ENCODE measurements around the gene ROBO1.
"Not testable (repeated sequence)": the region's sequence is repeated elsewhere in the genome, so short reads cannot be mapped to it uniquely, and the experiment has no call there.

ROBO1 gene

DNA sequence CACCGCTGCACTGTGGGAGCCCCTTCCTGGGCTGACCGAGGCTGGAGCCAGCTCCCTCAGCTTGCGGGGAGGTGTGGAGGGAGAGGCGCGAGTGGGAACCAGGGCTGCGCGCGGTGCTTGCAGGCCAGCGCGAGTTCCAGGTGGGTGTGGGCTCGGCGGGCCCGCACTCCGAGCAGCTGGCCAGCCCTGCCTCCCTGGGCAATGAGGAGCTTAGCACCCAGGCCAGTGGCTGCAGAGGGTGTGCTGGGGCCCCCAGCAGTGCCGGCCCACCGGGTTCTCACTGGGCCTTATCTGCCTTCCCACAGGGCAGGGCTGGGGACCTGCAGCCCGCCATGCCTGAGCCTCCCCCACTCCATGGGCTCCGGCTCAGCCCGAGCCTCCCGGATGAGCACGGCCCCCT is 594.5 kb downstream of the ROBO1 start:
- not testable (repeated sequence) for H3K4me3 Mint-ChIP-seq; H3K4me1 Mint-ChIP-seq (ENCODE audit: low read depth); H3K27me3 Mint-ChIP-seq; H3K36me3 Mint-ChIP-seq; H3K27ac Mint-ChIP-seq
- peaks cover 13% of the 10 kb centered on the region for H3K9me3 Mint-ChIP-seq (ENCODE audit: low read depth)

DNA sequence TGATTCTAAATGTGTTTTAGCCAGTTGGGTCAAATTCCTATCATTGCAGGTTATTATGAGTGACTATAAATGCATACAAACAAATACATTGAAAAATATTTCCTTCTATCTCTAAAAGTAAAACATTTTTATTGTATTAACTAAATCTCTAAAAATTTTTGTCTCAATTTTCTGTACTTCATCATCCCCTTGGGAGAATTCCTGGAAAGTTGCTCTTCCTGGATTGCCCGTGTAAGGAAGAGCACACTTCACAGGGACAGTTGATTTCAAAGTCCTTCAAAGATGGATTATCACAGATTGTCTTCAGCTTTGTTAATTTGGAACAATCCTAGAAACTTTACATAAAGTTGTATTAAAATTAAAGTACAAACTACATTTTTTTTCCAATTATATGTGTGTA is 595.6 kb downstream of the ROBO1 start:
- Mint-ChIP-seq H3K27ac (no peak overlapping the region), H3K9me3 (ENCODE audit: low read depth) (peaks cover 11% of the 10 kb centered on the region), H3K27me3 (no peaks in the 10 kb centered on the region), H3K4me3 (no peak overlapping the region), H3K4me1 (ENCODE audit: low read depth) (no peaks in the 10 kb centered on the region), H3K36me3 (no peaks in the 10 kb centered on the region)

- H3K4me1 Mint-ChIP-seq (ENCODE audit: low read depth): no peaks in the 10 kb centered on the region
- no peaks in the 10 kb centered on the region for H3K36me3 Mint-ChIP-seq
- H3K9me3 Mint-ChIP-seq (ENCODE audit: low read depth): peaks cover 6% of the 10 kb centered on the region
- H3K4me3 Mint-ChIP-seq: no peak overlapping the region
- no peaks in the 10 kb centered on the region for H3K27me3 Mint-ChIP-seq
- H3K27ac Mint-ChIP-seq: no peak overlapping the region
Measured at GRCh38 chr3:79170021-79170420, 597.8 kb downstream of the ROBO1 start.

DNA sequence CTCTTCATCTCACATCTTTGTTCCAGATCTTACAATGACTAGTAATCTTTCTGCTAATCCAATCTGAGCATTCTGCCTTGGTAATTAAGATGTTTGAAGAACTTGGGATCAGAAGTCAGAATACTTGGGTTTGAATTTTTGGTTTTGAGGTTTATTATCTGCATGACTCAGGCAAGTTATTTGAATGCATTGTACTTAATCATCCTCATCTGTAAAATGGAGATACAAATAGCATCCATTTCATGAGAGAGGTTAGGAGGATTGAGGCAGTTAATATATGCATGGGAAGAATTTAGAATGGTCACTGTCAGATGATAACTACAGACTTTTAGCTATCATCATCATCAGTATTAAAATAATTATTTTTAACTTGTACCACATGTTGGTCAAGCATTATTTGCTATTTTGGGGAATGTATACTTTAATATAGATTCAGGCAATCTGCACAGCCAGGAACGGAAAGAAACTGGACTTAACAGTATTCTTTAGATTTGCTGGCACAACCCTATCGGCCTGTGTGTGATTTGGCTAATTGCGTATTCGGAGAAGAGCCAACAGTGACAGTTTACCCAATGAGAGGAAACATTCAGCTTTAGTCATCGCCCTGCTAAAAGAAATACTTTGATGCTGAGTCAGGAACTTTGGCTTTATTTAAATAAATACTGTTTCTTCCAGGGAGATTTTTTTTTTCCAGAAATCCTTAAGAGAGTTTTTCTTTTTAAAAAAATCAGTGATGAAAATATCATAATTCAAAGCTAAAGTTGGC is 600.0 kb downstream of the ROBO1 start:
- H3K9me3 Mint-ChIP-seq (ENCODE audit: low read depth): peaks cover 10% of the 10 kb centered on the region
- H3K36me3 Mint-ChIP-seq: no peaks in the 10 kb centered on the region
- no peak overlapping the region for H3K27ac Mint-ChIP-seq
- no peaks in the 10 kb centered on the region for H3K27me3 Mint-ChIP-seq
- H3K4me1 Mint-ChIP-seq (ENCODE audit: low read depth): no peaks in the 10 kb centered on the region
- H3K4me3 Mint-ChIP-seq: no peak overlapping the region

DNA sequence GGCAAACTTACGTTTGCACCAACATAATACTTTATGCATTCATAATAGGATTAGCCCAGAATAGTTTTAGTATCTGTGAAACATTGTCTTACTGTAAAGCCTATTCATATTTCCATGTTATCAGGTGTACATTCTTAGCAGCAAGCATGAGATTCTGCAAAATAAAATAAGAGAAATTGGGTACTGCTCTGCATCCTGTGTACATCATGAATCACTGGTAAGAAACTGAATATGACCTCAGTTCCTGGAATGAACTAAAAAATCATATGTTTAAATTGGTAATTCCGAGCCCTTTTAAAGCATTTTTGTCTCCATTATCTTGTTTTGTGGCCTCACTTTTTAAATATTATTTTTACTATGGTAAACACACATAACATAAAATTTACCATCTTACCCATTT is 605.1 kb downstream of the ROBO1 start:
- H3K27ac Mint-ChIP-seq: no peak overlapping the region
- H3K4me3 Mint-ChIP-seq: no peak overlapping the region
- no peaks in the 10 kb centered on the region for H3K4me1 Mint-ChIP-seq (ENCODE audit: low read depth)
- peaks cover 4% of the 10 kb centered on the region for H3K9me3 Mint-ChIP-seq (ENCODE audit: low read depth)
- H3K27me3 Mint-ChIP-seq: no peaks in the 10 kb centered on the region
- H3K36me3 Mint-ChIP-seq: no peaks in the 10 kb centered on the region

DNA sequence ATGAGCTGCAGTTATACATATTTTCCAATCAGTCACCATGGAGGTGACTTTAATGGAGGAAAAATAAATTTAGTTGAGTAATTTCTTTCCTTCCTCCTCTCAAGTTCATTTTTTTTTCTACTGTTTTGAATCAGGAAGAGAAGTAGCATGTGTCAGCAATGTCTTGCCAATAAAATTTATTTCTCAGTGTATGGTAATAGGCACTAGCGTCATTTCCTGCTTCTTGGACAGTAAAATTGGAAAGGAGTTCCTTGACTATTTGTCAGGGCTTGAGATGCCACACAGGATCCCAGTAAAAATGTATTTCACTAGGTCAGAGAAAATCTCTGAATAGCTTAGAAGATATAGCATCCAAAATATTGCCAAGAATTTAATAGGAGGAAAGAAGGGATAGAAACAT is 605.9 kb downstream of the ROBO1 start:
- Mint-ChIP-seq H3K4me1 (ENCODE audit: low read depth) (no peaks in the 10 kb centered on the region), H3K27ac (no peak overlapping the region), H3K9me3 (ENCODE audit: low read depth) (peaks cover 4% of the 10 kb centered on the region)

GRCh38 chr3:79160421-79160820 is 607.4 kb downstream of the ROBO1 start:
- Mint-ChIP-seq H3K9me3 (ENCODE audit: low read depth) (peaks cover 4% of the 10 kb centered on the region), H3K27ac (no peak overlapping the region), H3K4me1 (ENCODE audit: low read depth) (no peaks in the 10 kb centered on the region), H3K36me3 (no peaks in the 10 kb centered on the region), H3K4me3 (no peak overlapping the region), H3K27me3 (no peaks in the 10 kb centered on the region)

More for the DNA sequence above, 605.9 kb downstream of the ROBO1 start:
- Mint-ChIP-seq H3K4me3 (no peak overlapping the region), H3K36me3 (no peaks in the 10 kb centered on the region), H3K27me3 (no peaks in the 10 kb centered on the region)

DNA sequence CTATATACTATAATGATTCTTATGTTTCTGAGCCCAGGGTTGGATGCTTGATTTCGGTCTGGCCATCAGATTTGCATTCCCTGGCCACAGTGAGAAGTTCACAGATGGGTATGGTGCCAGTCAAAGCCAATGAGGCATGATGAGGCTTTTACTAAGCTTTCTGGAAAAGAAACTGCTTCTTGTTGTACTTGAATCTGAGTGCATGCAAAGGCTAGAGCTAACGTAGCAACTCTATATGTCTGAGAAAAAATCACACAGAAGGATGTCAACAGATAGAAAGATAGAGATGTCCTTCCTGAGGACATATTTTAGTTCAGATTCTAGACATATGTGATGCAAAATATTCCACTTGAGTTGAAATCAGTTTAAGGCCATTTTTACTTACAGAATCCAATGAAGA is 608.1 kb downstream of the ROBO1 start:
- Mint-ChIP-seq H3K4me3 (no peak overlapping the region), H3K27me3 (no peaks in the 10 kb centered on the region), H3K27ac (no peak overlapping the region), H3K9me3 (ENCODE audit: low read depth) (peaks cover 4% of the 10 kb centered on the region), H3K4me1 (ENCODE audit: low read depth) (no peaks in the 10 kb centered on the region), H3K36me3 (no peaks in the 10 kb centered on the region)

DNA sequence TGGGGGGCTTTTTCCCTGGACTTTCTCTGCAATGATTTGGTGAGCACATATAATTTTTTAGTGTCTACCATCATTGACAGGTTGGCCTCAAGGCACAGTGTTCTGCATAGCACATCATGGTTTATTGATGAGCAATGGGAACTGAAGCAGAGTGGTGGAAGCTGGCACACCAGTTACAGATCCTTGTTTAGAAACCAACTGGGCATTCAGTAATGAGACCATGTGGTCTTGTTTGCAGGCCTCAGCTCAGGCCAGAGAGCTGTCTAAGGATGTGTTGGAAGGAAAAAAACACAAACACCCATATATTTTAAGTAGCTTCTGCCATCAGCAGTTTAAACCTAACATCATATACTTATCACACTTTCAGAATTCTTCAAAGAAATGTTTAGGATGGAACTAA is 610.6 kb downstream of the ROBO1 start:
- Mint-ChIP-seq H3K4me1 (ENCODE audit: low read depth) (no peaks in the 10 kb centered on the region), H3K36me3 (no peaks in the 10 kb centered on the region), H3K4me3 (no peak overlapping the region), H3K27me3 (no peaks in the 10 kb centered on the region), H3K27ac (no peak overlapping the region), H3K9me3 (ENCODE audit: low read depth) (peaks cover 4% of the 10 kb centered on the region)

DNA sequence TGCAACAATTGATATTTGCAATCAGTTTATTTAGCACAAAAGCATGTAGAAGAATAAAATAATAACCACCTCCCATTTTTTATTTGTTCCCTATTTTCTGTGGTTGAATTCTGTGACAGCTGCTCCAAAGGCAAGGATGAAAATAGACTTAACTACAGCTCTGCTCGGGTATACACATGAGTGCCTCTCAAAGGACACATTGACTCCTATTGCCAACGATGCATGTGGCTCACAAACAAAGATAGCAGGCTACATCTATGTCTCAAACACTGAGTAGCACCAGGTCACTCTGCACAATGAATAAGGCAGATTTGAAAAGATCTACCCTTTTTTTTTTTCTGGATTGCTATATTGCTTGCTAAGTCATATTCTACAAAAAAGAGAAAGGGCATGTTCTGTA is 612.9 kb downstream of the ROBO1 start:
- peaks cover 14% of the 10 kb centered on the region for H3K9me3 Mint-ChIP-seq (ENCODE audit: low read depth)
- no peaks in the 10 kb centered on the region for H3K36me3 Mint-ChIP-seq
- no peaks in the 10 kb centered on the region for H3K27me3 Mint-ChIP-seq
- no peaks in the 10 kb centered on the region for H3K4me1 Mint-ChIP-seq (ENCODE audit: low read depth)
- no peak overlapping the region for H3K4me3 Mint-ChIP-seq
- H3K27ac Mint-ChIP-seq: no peak overlapping the region

- Mint-ChIP-seq H3K36me3 (no peaks in the 10 kb centered on the region), H3K4me1 (ENCODE audit: low read depth) (no peaks in the 10 kb centered on the region), H3K27ac (no peak overlapping the region), H3K9me3 (ENCODE audit: low read depth) (peaks cover 18% of the 10 kb centered on the region), H3K27me3 (no peaks in the 10 kb centered on the region), H3K4me3 (no peak overlapping the region)
Measured at GRCh38 chr3:79148786-79149185, 619.0 kb downstream of the ROBO1 start.

GRCh38 chr3:79146024-79146423 is 621.8 kb downstream of the ROBO1 start:
- no peak overlapping the region for H3K4me3 Mint-ChIP-seq
- H3K4me1 Mint-ChIP-seq (ENCODE audit: low read depth): no peaks in the 10 kb centered on the region
- H3K27ac Mint-ChIP-seq: no peak overlapping the region
- no peaks in the 10 kb centered on the region for H3K36me3 Mint-ChIP-seq
- no peaks in the 10 kb centered on the region for H3K27me3 Mint-ChIP-seq
- H3K9me3 Mint-ChIP-seq (ENCODE audit: low read depth): peaks cover 10% of the 10 kb centered on the region

DNA sequence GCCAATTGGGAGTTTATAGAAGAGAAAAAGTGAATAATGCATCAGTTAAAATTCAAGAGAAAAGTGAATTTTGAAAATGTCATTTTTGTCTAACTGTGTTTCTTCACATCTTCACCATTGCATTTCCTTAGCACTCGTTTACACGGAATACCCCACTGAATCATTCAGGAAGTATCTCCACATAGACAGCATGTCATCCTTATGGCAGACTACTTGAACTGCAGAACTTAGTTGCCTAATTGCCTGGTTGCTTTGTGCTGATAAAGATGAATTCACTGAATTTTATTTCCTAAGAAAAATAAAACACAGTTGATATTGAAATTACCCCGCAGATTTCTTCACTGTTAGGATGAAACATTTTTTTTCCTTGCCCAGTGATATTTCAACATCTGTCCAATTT is 627.1 kb downstream of the ROBO1 start:
- H3K27me3 Mint-ChIP-seq: no peaks in the 10 kb centered on the region
- peaks cover 3% of the 10 kb centered on the region for H3K9me3 Mint-ChIP-seq (ENCODE audit: low read depth)
- H3K4me1 Mint-ChIP-seq (ENCODE audit: low read depth): no peaks in the 10 kb centered on the region
- no peak overlapping the region for H3K4me3 Mint-ChIP-seq
- no peaks in the 10 kb centered on the region for H3K36me3 Mint-ChIP-seq
- H3K27ac Mint-ChIP-seq: no peak overlapping the region

DNA sequence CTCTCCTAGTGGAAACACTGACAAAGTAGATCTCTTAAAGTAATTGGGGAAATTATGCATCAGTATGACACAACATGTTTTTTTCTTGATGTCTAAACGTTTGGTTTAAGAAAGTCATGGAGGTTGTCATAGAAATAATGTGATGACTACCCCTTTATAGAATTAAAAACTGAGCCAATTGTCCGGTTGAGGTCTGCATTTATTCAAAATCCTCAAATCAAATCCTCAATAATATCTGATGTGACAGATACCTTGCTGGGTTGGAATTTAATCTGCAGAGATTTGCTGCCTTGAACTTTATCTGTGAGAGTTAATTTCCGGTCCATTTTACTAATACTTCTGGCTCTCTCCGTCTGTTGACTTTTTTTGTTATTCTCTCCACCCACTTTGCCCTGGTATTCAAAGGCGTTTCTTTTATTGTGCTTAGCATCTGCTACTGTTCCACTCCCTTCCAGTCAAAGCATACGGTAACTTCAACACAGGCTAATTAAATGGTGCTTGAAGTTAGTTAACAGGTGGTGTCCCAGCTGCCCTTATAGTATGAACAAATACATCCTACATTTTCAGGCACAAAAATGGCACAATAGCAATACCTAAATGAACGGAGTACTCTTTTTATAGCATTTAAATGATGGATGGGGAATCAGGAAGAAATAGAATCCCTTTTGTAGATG is 628.3 kb downstream of the ROBO1 start:
- Mint-ChIP-seq H3K27ac (no peak overlapping the region), H3K27me3 (no peaks in the 10 kb centered on the region), H3K9me3 (ENCODE audit: low read depth) (peaks cover 3% of the 10 kb centered on the region), H3K36me3 (no peaks in the 10 kb centered on the region), H3K4me1 (ENCODE audit: low read depth) (no peaks in the 10 kb centered on the region), H3K4me3 (no peak overlapping the region)

DNA sequence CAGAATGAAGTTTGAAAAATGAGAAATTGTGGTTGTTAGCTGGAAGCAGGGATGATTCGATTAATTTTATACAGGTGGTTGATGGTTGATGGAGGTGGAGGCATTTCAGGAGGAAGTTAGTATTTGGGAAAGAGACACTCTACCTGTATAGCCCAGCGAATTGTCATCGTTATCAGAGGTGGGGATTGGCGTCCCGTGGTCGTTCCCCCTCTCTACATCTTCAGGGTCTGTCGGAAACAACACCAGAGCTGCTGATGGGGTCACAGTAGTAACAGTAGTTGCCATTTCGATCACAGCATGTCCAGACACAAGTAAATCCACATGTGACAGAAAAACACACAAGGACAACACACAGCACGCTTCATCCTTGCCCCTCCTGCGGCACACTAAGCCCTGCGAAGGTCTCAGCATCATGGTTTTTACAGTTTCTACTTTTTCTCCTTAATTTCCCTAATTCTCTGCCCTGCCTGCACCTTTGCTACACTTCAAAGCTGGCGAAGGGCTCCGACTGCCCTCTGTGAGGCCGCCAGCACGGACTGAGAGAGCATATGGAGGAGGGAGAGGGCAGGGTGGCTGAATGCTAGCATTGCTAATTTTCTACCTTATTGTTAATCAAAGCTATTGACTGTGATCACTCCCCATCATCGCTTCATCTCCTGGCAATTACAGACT is 642.3 kb downstream of the ROBO1 start:
- no peaks in the 10 kb centered on the region for H3K36me3 Mint-ChIP-seq
- no peak overlapping the region for H3K4me3 Mint-ChIP-seq
- no peak overlapping the region for H3K27ac Mint-ChIP-seq
- H3K27me3 Mint-ChIP-seq: no peaks in the 10 kb centered on the region
- no peaks in the 10 kb centered on the region for H3K4me1 Mint-ChIP-seq (ENCODE audit: low read depth)
- peaks cover 3% of the 10 kb centered on the region for H3K9me3 Mint-ChIP-seq (ENCODE audit: low read depth)
